ENCODE measurements around the gene NAV3. TPM values are rescaled to one million over a fixed set of nuclear protein-coding genes. Genes with fewer than 3 reads are reported as not detected.

NAV3 gene
- total RNA-seq, 1 donor from 2014 or later = 16.5 TPM

- no peak for DNase-seq (ENCODE audit: extremely low read depth, low read depth, low spot score)
Observed at GRCh38 chr12:78037707-78038106, 207.0 kb downstream of the NAV3 start.

GRCh38 chr12:78038541-78038940, 207.8 kb downstream of the NAV3 start:
- no peak for DNase-seq (ENCODE audit: extremely low read depth, low read depth, low spot score)

- no peak for DNase-seq (ENCODE audit: extremely low read depth, low read depth, low spot score)
Observed at GRCh38 chr12:78038986-78039385, 208.3 kb downstream of the NAV3 start.

GRCh38 chr12:78040111-78040510, 209.4 kb downstream of the NAV3 start:
- no peak for DNase-seq (ENCODE audit: extremely low read depth, low read depth, low spot score)

GRCh38 chr12:78050790-78051189, 220.1 kb downstream of the NAV3 start:
- no peak for DNase-seq (ENCODE audit: extremely low read depth, low read depth, low spot score)

- DNase-seq (ENCODE audit: extremely low read depth, low read depth, low spot score) = no peak
Observed at GRCh38 chr12:78055545-78055944, 224.9 kb downstream of the NAV3 start.

- no peak for DNase-seq (ENCODE audit: extremely low read depth, low read depth, low spot score)
Observed at GRCh38 chr12:78057075-78057474, 226.4 kb downstream of the NAV3 start.

GRCh38 chr12:78060186-78060585, 229.5 kb downstream of the NAV3 start:
- DNase-seq (ENCODE audit: extremely low read depth, low read depth, low spot score) = no peak

GRCh38 chr12:78062786-78063185, 232.1 kb downstream of the NAV3 start:
- DNase-seq (ENCODE audit: extremely low read depth, low read depth, low spot score) = peak; percentile 58

- DNase-seq (ENCODE audit: extremely low read depth, low read depth, low spot score) = no peak
Observed at GRCh38 chr12:78081590-78082314, 251.1 kb downstream of the NAV3 start.

- DNase-seq (ENCODE audit: extremely low read depth, low read depth, low spot score) = no peak
Observed at GRCh38 chr12:78085542-78086182, 255.0 kb downstream of the NAV3 start.

GRCh38 chr12:78086553-78087362, 256.1 kb downstream of the NAV3 start:
- no peak for DNase-seq (ENCODE audit: extremely low read depth, low read depth, low spot score)

- no peak for DNase-seq (ENCODE audit: extremely low read depth, low read depth, low spot score)
Observed at GRCh38 chr12:78087363-78087675, 256.6 kb downstream of the NAV3 start.

GRCh38 chr12:78088391-78088832, 257.7 kb downstream of the NAV3 start:
- peak; percentile 9 for DNase-seq (ENCODE audit: extremely low read depth, low read depth, low spot score)

GRCh38 chr12:78090266-78090665, 259.6 kb downstream of the NAV3 start:
- no peak for DNase-seq (ENCODE audit: extremely low read depth, low read depth, low spot score)

- no peak for DNase-seq (ENCODE audit: extremely low read depth, low read depth, low spot score)
Observed at GRCh38 chr12:78095623-78096022, 264.9 kb downstream of the NAV3 start.

- DNase-seq (ENCODE audit: extremely low read depth, low read depth, low spot score) = no peak
Observed at GRCh38 chr12:78096909-78097597, 266.4 kb downstream of the NAV3 start.

- DNase-seq (ENCODE audit: extremely low read depth, low read depth, low spot score) = no peak
Observed at GRCh38 chr12:78099806-78100205, 269.1 kb downstream of the NAV3 start.

GRCh38 chr12:78101113-78101876, 270.6 kb downstream of the NAV3 start:
- no peak for DNase-seq (ENCODE audit: extremely low read depth, low read depth, low spot score)

- no peak for DNase-seq (ENCODE audit: extremely low read depth, low read depth, low spot score)
Observed at GRCh38 chr12:78101946-78102635, 271.4 kb downstream of the NAV3 start.

Data from glomerular endothelial cell (primary cell).